H9 (cell line): ENCODE measurements around the gene EBF4. TPM values are rescaled to one million over a fixed set of nuclear protein-coding genes. Genes with fewer than 3 reads are reported as not detected.

Experiments
- DNase-seq: peaks from one replicate; pipeline ENCODE4 v3.0.0-alpha.2; 2017
- H2AFZ ChIP-seq: one replicate; pipeline ENCODE4 v1.6.1; 2013; ENCODE audit warnings: mild to moderate bottlenecking, low read length, control low read depth, moderate library complexity
- H2AK5ac ChIP-seq: 2 replicates; pipeline ENCODE4 v1.6.1; 2013; ENCODE audit warnings: low read length, control low read depth, mixed read lengths; ENCODE audit not compliant: insufficient read length
- H2BK120ac ChIP-seq: one replicate; pipeline ENCODE4 v1.6.1; 2013; ENCODE audit warnings: low read depth, mild to moderate bottlenecking, low read length, control low read depth, inconsistent platforms; ENCODE audit not compliant: poor library complexity, severe bottlenecking
- H2BK12ac ChIP-seq: 2 replicates; pipeline ENCODE4 v1.6.1; 2013; ENCODE audit warnings: low read length, control low read depth, mixed read lengths, low read depth; ENCODE audit not compliant: insufficient read length
- H2BK15ac ChIP-seq: 2 replicates; pipeline ENCODE4 v1.6.1; 2013; ENCODE audit warnings: low read depth, low read length, control low read depth
- H2BK20ac ChIP-seq: one replicate; pipeline ENCODE4 v1.6.1; 2013; ENCODE audit warnings: low read depth, mild to moderate bottlenecking, low read length, control low read depth, inconsistent platforms; ENCODE audit not compliant: poor library complexity, severe bottlenecking
- H2BK5ac ChIP-seq: 2 replicates; pipeline ENCODE4 v1.6.1; 2013; ENCODE audit warnings: low read length, control low read depth, mixed read lengths; ENCODE audit not compliant: insufficient read length
- H3K14ac ChIP-seq: 2 replicates; pipeline ENCODE4 v1.6.1; 2013; ENCODE audit warnings: low read length, control low read depth; ENCODE audit not compliant: insufficient read depth
- H3K18ac ChIP-seq: 2 replicates; pipeline ENCODE4 v1.6.1; 2013; ENCODE audit warnings: low read depth, mild to moderate bottlenecking, mixed read lengths, low read length, control low read depth; ENCODE audit not compliant: insufficient read length
- H3K23ac ChIP-seq: 2 replicates; pipeline ENCODE4 v1.6.1; 2013; ENCODE audit warnings: low read length, control low read depth, mixed read lengths, low read depth; ENCODE audit not compliant: insufficient read length
- H3K23me2 ChIP-seq: 2 replicates; pipeline ENCODE4 v1.6.1; 2013; ENCODE audit warnings: low read depth, mild to moderate bottlenecking, mixed read lengths, low read length, control low read depth; ENCODE audit not compliant: insufficient read length, poor library complexity, severe bottlenecking
- H3K27ac ChIP-seq: 2 replicates; pipeline ENCODE4 v1.5.1; 2013; ENCODE audit warnings: low read length, control low read depth, mixed read lengths, low read depth; ENCODE audit not compliant: insufficient read length
- H3K27me3 ChIP-seq: 2 replicates; pipeline ENCODE4 v1.6.1; 2013; ENCODE audit warnings: low read length, control low read depth, inconsistent platforms; ENCODE audit not compliant: insufficient read depth
- H3K4ac ChIP-seq: 2 replicates; pipeline ENCODE4 v1.6.1; 2013; ENCODE audit warnings: low read depth, mild to moderate bottlenecking, control low read depth, inconsistent platforms, low read length, moderate library complexity
- H3K4me1 ChIP-seq: 2 replicates; pipeline ENCODE4 v1.6.1; 2013; ENCODE audit warnings: low read length, control low read depth, inconsistent platforms; ENCODE audit not compliant: insufficient read depth
- H3K4me2 ChIP-seq: 2 replicates; pipeline ENCODE4 v1.6.1; 2013; ENCODE audit warnings: low read length, control low read depth, mixed read lengths; ENCODE audit not compliant: insufficient read length, insufficient read depth
- H3K56ac ChIP-seq: 2 replicates; pipeline ENCODE4 v1.6.1; 2013; ENCODE audit warnings: low read depth, mild to moderate bottlenecking, mixed read lengths, low read length, control low read depth; ENCODE audit not compliant: insufficient read length
- H3K79me1 ChIP-seq: 2 replicates; pipeline ENCODE4 v1.6.1; 2013; ENCODE audit warnings: low read depth, mild to moderate bottlenecking, moderate library complexity, low read length, control low read depth, inconsistent platforms; ENCODE audit not compliant: insufficient read depth, poor library complexity, severe bottlenecking
- H3K79me2 ChIP-seq: 2 replicates; pipeline ENCODE4 v1.6.1; 2013; ENCODE audit warnings: low read length, control low read depth, inconsistent platforms; ENCODE audit not compliant: insufficient read depth
- H3K9ac ChIP-seq: 2 replicates; pipeline ENCODE4 v1.6.1; 2013; ENCODE audit warnings: low read length, control low read depth, mixed read lengths; ENCODE audit not compliant: insufficient read length; ENCODE audit errors: extremely low read depth
- H3K9me3 ChIP-seq: one replicate; pipeline ENCODE4 v1.6.1; 2013; ENCODE audit warnings: low read depth, low read length, inconsistent platforms; ENCODE audit not compliant: control insufficient read depth
- H3T11ph ChIP-seq: one replicate; pipeline ENCODE4 v1.6.1; 2013; ENCODE audit warnings: mild to moderate bottlenecking, low read length, control low read depth, inconsistent platforms
- H4K20me1 ChIP-seq: one replicate; pipeline ENCODE4 v1.6.1; 2013; ENCODE audit not compliant: control insufficient read depth, insufficient read length, insufficient read depth
- H4K5ac ChIP-seq: 2 replicates; pipeline ENCODE4 v1.6.1; 2013; ENCODE audit warnings: low read depth, mild to moderate bottlenecking, mixed read lengths, low read length, control low read depth; ENCODE audit not compliant: insufficient read length
- H4K8ac ChIP-seq: replicated peaks from 2 replicates; pipeline ENCODE4 v1.6.1; 2013; ENCODE audit warnings: low read length, control low read depth, mixed read lengths, low read depth; ENCODE audit not compliant: insufficient read length
- H4K91ac ChIP-seq: 2 replicates; pipeline ENCODE4 v1.6.1; 2013; ENCODE audit warnings: low read depth, mild to moderate bottlenecking, moderate library complexity, mixed read lengths, low read length, control low read depth; ENCODE audit not compliant: insufficient read length
- H3K27ac Mint-ChIP-seq, 3 experiments: 2 replicates in 2 of 3; 3 replicates in 1 of 3; pipeline ENCODE4 v1.8.0; 2020 to 2021; ENCODE audit warnings: mixed read lengths in 3 of 3, mild to moderate bottlenecking in 1 of 3, moderate library complexity in 1 of 3
- H3K27me3 Mint-ChIP-seq: 2 replicates; pipeline ENCODE4 v1.8.0; 2021; ENCODE audit warnings: low read depth, mild to moderate bottlenecking, moderate library complexity, mixed read lengths
- H3K36me3 Mint-ChIP-seq, 3 experiments: 2 replicates in 2 of 3; 3 replicates in 1 of 3; pipeline ENCODE4 v1.8.0; 2020 to 2021; ENCODE audit warnings: low read depth in 3 of 3, mixed read lengths in 3 of 3; ENCODE audit not compliant: insufficient read depth in 1 of 3
- H3K4me1 Mint-ChIP-seq, 2 experiments: 2 replicates each; pipeline ENCODE4 v1.8.0; 2020; ENCODE audit warnings: mixed read lengths in 2 of 2
- H3K4me3 Mint-ChIP-seq, 2 experiments: 2 replicates in 1 of 2; 3 replicates in 1 of 2; pipeline ENCODE4 v1.8.0; 2020 to 2021; ENCODE audit warnings: mild to moderate bottlenecking in 2 of 2, mixed read lengths in 2 of 2, moderate library complexity in 1 of 2
- H3K9me3 Mint-ChIP-seq, 2 experiments: 2 replicates in 1 of 2; 3 replicates in 1 of 2; pipeline ENCODE4 v1.8.0; 2020; ENCODE audit warnings: mild to moderate bottlenecking in 2 of 2, mixed read lengths in 2 of 2, moderate library complexity in 1 of 2
- WGBS: extraction: QIAGEN DNeasy Blood & Tissue Kit; methylation state at CpG from one replicate; pipeline ENCODE4 v1.1.7; 2013; ENCODE audit warnings: missing lambda C conversion rate, low lambda C conversion rate, mixed read lengths; ENCODE audit not compliant: insufficient read length; ENCODE audit errors: extremely low coverage; 5-methylcytosine and 5-hydroxymethylcytosine counted together
- total RNA-seq: library from RNA; stranded (reverse); gene quantifications from 2 replicates; pipeline ENCODE4 v1.2.1, GENCODE V29; 2021
- TF ChIP-seq, protein P1 (sequence below): fragments of 200-600 bp; sonication (generic); conservative IDR thresholded peaks from 3 replicates; pipeline ENCODE4 v1.8.0; 2021; ENCODE audit warnings: antibody characterized with exemption, mild to moderate bottlenecking

The EBF4 gene
- total RNA-seq, 1 experiment from 2014 or later = 3.9 TPM

DNA sequence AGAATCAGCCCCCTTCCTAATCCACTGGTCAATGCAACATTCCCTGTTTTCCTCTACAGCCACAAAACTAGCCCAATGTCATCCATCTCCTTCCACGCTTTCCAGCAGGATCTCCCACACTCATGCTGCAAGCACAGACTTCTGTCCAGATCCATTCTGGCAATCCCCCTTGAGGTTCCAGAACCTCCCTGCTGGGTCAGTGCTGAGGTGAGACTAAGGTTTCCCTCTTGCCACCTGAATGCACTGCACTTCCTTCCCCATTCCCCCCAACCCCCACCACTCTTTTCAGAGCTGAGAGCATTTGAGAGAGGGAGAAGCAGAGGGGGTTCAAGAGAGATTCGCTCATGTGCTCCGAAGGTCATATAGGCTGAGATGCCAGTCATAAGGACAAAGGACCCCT, 43.9 kb downstream of the EBF4 start:
- Histone ChIP-seq H3K4ac (no peak overlapping the region), H2BK12ac (no peak overlapping the region), H3K27ac (no peak overlapping the region), H3K18ac (no peak overlapping the region), H3K14ac (no peak overlapping the region), H3K9me3 (no peaks in the 10 kb centered on the region), H2AFZ (no peak overlapping the region), H2BK5ac (no peak overlapping the region), H3K56ac (no peak overlapping the region), H3T11ph (no peak overlapping the region), H2BK15ac (no peak overlapping the region), H3K9ac (no peak overlapping the region), H4K20me1 (no peaks in the 10 kb centered on the region), H3K23me2 (no peaks in the 10 kb centered on the region), H3K4me1 (peaks cover 3% of the 10 kb centered on the region; the same call in 1 of the 2 replicates), H2BK20ac (no peak overlapping the region), H3K79me2 (no peaks in the 10 kb centered on the region), H4K5ac (no peak overlapping the region), H3K23ac (no peak overlapping the region), H4K91ac (no peak overlapping the region), H3K79me1 (no peaks in the 10 kb centered on the region), H3K4me2 (no peak overlapping the region), H2BK120ac (no peak overlapping the region), H3K27me3 (no peaks in the 10 kb centered on the region), H4K8ac (no peak overlapping the region), H2AK5ac (no peak overlapping the region)
- WGBS = no CpG with 5 or more reads among the region's 3 CpGs
- H3K27me3 Mint-ChIP-seq = peaks cover 55% of the 10 kb centered on the region
- H3K36me3 Mint-ChIP-seq = no peaks in the 10 kb centered on the region
- H3K27ac Mint-ChIP-seq = no peak overlapping the region
- TF ChIP-seq, protein P1, sequence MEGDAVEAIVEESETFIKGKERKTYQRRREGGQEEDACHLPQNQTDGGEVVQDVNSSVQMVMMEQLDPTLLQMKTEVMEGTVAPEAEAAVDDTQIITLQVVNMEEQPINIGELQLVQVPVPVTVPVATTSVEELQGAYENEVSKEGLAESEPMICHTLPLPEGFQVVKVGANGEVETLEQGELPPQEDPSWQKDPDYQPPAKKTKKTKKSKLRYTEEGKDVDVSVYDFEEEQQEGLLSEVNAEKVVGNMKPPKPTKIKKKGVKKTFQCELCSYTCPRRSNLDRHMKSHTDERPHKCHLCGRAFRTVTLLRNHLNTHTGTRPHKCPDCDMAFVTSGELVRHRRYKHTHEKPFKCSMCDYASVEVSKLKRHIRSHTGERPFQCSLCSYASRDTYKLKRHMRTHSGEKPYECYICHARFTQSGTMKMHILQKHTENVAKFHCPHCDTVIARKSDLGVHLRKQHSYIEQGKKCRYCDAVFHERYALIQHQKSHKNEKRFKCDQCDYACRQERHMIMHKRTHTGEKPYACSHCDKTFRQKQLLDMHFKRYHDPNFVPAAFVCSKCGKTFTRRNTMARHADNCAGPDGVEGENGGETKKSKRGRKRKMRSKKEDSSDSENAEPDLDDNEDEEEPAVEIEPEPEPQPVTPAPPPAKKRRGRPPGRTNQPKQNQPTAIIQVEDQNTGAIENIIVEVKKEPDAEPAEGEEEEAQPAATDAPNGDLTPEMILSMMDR = no peak
- peaks cover 13 to 14% of the 10 kb centered on the region in 2 experiments; a peak in 4 of 5 replicates for H3K9me3 Mint-ChIP-seq
- peaks cover 12 to 18% of the 10 kb centered on the region in 2 experiments for H3K4me1 Mint-ChIP-seq
- no peak overlapping the region for H3K4me3 Mint-ChIP-seq
- no peak for DNase-seq
